ENCODE measurements around the gene BLVRB.
"Not testable (repeated sequence)": the region's sequence is repeated elsewhere in the genome, so short reads cannot be mapped to it uniquely, and the experiment has no call there.

The BLVRB gene

GRCh38 chr19:40465557-40466218, at the start of gene BLVRB:
TSS of gene BLVRB (minus strand) at chr19:40465745. CDS start at chr19:40465688, 57 bp downstream.
- in situ Hi-C loops (cut with HindIII; ENCODE audit: low sequenced_read_pairs): no loop called here

GRCh38 chr19:40513741-40514315, 48.3 kb upstream of the BLVRB start:
- in situ Hi-C loops (cut with HindIII; ENCODE audit: low sequenced_read_pairs): no loop called here

GRCh38 chr19:40513345-40513678, 47.8 kb upstream of the BLVRB start:
- in situ Hi-C loops (cut with HindIII; ENCODE audit: low sequenced_read_pairs): no loop called here

GRCh38 chr19:40512473-40513344, 47.2 kb upstream of the BLVRB start:
- in situ Hi-C loops (cut with HindIII; ENCODE audit: low sequenced_read_pairs): no loop called here

GRCh38 chr19:40512110-40512472, 46.5 kb upstream of the BLVRB start:
- in situ Hi-C loops (cut with HindIII; ENCODE audit: low sequenced_read_pairs): no loop called here

- in situ Hi-C loops (cut with HindIII; ENCODE audit: low sequenced_read_pairs): no loop called here
Observed at GRCh38 chr19:40511487-40511886, 45.9 kb upstream of the BLVRB start.

- in situ Hi-C loops (cut with HindIII; ENCODE audit: low sequenced_read_pairs): no loop called here
Observed at GRCh38 chr19:40510526-40511115, 45.1 kb upstream of the BLVRB start.

- in situ Hi-C loops (cut with HindIII; ENCODE audit: low sequenced_read_pairs): no loop called here
Observed at GRCh38 chr19:40508739-40509260, 43.3 kb upstream of the BLVRB start.

GRCh38 chr19:40507892-40508291, 42.3 kb upstream of the BLVRB start:
- in situ Hi-C loops (cut with HindIII; ENCODE audit: low sequenced_read_pairs): no loop called here

GRCh38 chr19:40506099-40506498, 40.6 kb upstream of the BLVRB start:
- in situ Hi-C loops (cut with HindIII; ENCODE audit: low sequenced_read_pairs): no loop called here

GRCh38 chr19:40503320-40503695, 37.8 kb upstream of the BLVRB start:
- in situ Hi-C loops (cut with HindIII; ENCODE audit: low sequenced_read_pairs): no loop called here

GRCh38 chr19:40502647-40503319, 37.2 kb upstream of the BLVRB start:
- in situ Hi-C loops (cut with HindIII; ENCODE audit: low sequenced_read_pairs): no loop called here

- in situ Hi-C loops (cut with HindIII; ENCODE audit: low sequenced_read_pairs): no loop called here
Observed at GRCh38 chr19:40502081-40502480, 36.5 kb upstream of the BLVRB start.

- in situ Hi-C loops (cut with HindIII; ENCODE audit: low sequenced_read_pairs): no loop called here
Observed at GRCh38 chr19:40501599-40501998, 36.1 kb upstream of the BLVRB start.

GRCh38 chr19:40500678-40501530, 35.4 kb upstream of the BLVRB start:
- in situ Hi-C loops (cut with HindIII; ENCODE audit: low sequenced_read_pairs): not testable (repeated sequence)

- in situ Hi-C loops (cut with HindIII; ENCODE audit: low sequenced_read_pairs): no loop called here
Observed at GRCh38 chr19:40499320-40499719, 33.8 kb upstream of the BLVRB start.

GRCh38 chr19:40497214-40497613, 31.7 kb upstream of the BLVRB start:
- in situ Hi-C loops (cut with HindIII; ENCODE audit: low sequenced_read_pairs): no loop called here

- in situ Hi-C loops (cut with HindIII; ENCODE audit: low sequenced_read_pairs): no loop called here
Observed at GRCh38 chr19:40494191-40494838, 28.8 kb upstream of the BLVRB start.

GRCh38 chr19:40493778-40494177, 28.2 kb upstream of the BLVRB start:
- in situ Hi-C loops (cut with HindIII; ENCODE audit: low sequenced_read_pairs): no loop called here

- in situ Hi-C loops (cut with HindIII; ENCODE audit: low sequenced_read_pairs): no loop called here
Observed at GRCh38 chr19:40492274-40492673, 26.7 kb upstream of the BLVRB start.
